GM19463 (cell line): Measurements from ENCODE around the gene FXYD2.

Source experiments
- ATAC-seq: cut with Tn5 transposase; IDR thresholded peaks from one replicate; pipeline ENCODE4 v1.9.1; 2021; ENCODE audit warnings: mild to moderate bottlenecking, moderate library complexity; ENCODE audit not compliant: unreplicated experiment

Gene FXYD2

DNA sequence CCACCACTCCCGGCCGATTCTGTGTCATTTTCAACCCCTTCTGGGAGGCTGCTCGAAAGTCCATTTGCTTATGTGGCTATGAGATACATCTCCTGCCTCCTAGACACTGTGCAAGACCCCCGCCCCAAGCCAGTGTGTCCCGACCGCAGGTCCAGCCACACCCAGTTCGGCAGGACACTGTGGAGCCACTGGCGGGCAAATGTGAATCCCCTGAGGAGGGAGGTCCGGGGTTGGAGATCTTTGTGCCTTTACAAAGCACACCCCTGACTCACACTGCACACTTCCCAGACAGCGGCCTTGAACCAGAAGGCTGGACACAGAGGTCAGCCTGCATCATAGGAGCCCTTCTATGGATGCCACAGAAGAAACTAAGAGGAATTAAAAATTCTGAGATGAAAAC, 34.5 kb upstream of the FXYD2 start:
- ATAC-seq = no peak

DNA sequence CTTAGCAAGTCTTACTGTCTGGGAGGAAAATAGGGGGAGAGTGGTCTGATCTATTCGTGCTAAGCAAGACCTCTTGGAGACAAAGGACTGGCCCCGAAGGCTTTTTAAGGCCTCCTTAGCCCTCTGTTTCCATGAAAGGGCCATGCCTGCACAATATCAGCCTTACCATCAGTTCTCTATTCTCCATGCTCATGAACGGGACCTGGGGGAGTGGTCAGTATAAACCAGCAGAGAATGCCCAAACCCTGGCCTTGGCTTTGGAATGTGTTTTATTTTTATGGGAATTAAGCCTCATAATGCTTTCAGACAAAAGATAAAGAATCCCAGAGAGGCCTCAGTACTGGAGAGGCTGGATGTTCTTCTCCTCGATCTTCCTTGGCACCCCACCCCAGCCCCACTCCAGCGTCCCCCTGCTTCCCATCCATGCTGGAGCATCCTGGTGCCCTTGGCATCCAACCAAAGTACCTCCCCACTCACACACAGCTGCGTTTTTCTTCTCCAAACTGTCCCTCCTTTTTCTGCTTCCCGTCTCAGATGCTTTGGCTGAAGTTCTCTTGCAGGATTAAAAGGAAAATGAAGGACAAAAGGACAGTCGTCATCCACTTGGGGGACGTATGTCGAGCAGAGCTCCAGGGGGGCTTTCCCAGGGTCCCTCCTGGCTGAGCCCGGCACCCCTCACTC, 33.3 kb upstream of the FXYD2 start:
- ATAC-seq = no peak

DNA sequence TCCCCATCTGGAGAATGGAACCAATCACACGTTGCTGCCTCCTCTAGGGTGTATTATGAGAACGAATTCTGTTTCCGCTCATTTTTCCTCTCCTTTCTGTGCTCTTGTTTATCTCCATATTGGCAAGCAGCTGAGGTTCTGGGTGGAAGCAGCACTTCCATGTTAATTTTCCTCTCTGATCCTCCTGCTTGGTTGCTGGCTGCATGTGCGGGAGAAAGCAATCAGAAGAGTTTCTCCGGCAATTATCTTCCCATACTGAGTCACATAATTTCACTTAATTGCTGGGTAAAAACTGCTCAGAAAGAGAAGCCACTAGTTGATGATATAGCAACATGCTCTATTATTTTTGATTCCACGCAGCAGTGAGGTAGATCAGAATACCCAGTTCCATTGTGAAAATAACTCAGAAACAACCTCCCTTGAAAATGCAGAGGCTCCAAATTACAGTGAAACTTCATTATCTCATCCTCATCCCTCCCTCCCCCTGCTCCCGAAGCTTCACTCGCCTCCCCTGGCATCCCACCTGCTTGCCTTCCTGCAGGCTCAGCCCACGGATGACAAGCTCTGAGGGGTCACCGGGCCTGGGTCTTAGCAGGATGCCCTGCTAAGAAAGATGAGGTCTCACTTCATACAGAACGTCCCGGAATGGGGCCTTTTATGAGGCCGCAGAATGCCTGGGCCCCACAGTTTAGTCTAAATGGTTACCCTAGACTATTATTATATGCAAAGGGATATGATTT, 31.5 kb upstream of the FXYD2 start:
- no peak for ATAC-seq

DNA sequence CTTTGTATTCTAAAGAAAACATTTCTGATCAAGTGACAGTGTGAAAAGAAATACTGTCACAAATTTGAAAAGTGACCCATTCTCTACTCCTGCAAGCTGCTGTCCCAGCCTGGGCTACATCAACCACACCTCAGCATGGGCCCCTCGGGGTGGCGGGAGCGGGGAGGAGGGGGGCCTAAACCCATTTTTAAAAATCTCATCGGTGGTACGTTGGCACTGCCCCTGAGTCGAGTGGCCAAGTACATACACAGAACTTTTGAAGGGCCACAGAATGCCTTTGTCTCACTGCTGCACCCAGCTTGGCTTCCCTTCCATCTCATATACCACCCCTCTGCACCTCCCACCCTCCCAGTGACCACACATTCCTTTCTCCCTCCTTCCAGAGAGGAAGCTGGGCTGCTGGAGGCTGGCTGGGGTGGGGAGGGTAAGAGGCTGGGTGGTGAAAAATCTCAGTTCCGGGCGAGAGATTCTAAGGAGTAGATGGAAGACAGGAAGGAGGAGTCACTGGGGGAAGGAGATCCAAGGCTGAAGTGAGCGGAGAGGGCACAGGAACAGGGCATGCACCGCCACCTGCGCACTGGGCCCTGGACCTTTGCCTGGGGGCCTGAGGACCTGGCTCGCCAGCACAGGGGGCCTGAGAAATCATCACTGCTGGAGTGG, 30.8 kb upstream of the FXYD2 start:
- no peak for ATAC-seq

DNA sequence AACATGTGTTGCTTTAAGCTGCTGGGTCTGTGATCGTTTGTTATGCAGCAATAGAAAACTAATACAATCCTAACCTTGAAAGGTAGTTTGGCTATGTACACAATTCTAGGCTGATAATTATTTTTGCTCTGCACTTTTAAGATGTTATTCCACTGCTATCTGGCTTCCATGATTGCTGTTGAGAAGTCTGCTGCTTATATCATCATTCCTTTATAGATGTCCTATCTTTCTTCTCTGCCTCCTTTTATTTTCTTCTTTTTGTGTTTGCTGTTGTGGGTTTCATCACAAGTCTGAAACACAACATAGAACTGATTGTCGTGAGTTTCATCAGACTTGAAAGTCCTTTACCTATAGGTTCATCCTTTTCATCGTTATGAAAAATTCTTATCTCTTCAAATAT, 27.8 kb upstream of the FXYD2 start:
- no peak for ATAC-seq

DNA sequence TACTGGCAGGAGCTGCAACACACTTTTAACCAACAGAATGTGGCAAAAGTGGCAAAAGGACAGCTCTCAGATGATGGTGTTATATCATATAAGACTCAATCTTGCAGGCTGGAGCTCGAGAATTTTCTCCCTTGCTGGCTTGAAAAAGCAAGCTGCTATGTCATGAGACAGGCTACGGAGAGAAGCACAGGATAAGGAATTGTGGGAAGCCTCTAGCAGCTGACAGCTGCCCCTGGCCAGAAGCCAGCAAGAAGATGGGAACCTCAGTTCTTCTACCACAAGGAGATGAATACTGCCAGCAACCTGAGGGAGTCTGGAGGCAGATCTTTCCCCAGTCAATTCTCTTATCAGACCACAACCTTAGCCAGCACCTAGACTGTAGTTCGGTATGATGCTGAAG, 27.3 kb upstream of the FXYD2 start:
- no peak for ATAC-seq

DNA sequence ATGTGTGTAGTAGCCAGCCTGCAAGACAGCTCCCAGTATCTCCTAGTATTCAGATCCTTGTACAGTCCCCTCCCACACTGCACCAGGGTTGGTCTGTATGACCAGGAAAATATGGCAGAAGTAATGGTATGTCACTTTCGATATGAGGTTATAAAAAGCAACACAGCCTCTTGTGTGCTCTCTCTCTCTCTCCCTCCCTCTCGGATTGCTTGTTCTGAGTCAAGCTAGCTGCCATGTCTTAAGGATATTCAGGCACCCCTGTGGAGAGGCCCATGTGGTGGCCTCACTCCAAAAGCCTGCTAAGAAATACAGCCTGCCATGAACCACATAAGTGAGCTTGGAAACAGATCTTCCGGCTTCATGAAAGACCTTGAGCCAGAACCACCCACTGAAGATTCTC, 26.6 kb upstream of the FXYD2 start:
- no peak for ATAC-seq

DNA sequence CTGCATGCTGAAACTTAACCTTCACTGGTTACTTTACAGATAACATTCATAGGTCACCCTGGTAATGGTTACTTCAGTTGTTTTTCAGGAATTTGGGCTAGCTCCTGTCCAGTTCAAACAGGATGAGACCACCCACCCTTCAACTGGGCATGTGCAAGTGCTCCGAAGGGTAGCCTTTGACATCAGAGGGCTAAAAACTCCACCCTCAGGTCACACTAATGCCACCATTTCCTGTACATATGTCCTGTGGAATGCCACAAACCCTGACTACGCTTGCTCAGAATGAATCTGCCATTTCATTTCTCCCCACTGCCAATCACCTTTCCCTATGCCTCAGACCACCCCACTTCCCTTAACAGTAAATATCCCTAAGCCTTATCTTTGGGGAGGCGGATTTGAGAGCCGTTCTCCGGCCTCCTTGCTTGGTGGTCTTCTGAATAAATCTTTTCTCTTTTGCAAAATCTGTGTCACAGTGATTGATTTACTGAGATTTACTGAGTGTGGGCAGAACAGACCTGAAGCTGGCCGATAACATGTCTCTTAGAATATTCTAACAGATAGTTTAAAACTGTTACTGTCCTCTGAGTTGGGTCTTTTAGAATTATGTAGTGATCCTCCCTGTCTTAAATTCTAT, 25.4 kb upstream of the FXYD2 start:
- no peak for ATAC-seq

DNA sequence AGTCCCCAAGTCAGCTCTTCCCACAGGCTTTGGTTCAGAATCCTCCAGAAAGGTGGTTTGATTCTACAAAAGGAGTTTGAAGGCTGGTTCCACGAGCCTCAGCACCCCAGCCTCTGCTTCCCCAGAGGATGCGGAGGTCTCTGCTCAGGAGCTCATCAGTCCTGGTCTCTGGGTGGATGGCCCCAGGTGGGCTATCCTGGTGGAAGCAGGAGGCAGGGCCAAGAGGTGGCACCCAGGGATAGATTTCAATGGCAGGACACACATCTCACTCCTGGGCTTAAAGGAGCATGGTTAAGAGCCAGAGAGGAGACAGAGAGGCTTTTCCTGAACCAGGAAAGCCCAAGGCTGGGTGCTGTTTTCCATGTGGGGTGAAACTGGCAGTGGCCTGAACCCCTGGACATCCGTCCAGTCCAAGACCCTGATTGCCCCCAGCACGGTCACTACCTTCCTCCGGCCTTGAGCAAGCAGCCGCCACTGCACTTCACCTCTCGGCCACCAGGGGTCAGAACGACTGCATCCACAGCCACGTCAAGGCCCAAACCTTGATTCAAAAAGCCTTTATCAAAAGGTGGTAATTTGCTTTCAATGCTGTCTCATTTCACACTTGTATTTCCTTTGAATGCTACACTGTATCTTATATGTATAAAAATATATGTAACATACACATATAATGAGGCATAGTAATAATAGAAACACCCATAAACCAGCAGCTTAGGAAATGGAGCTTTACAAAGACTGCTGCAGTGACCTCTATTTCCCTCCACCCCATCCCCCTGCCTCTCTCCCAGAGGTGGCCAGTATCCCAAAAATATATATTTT, 19.3 kb upstream of the FXYD2 start:
- no peak for ATAC-seq

DNA sequence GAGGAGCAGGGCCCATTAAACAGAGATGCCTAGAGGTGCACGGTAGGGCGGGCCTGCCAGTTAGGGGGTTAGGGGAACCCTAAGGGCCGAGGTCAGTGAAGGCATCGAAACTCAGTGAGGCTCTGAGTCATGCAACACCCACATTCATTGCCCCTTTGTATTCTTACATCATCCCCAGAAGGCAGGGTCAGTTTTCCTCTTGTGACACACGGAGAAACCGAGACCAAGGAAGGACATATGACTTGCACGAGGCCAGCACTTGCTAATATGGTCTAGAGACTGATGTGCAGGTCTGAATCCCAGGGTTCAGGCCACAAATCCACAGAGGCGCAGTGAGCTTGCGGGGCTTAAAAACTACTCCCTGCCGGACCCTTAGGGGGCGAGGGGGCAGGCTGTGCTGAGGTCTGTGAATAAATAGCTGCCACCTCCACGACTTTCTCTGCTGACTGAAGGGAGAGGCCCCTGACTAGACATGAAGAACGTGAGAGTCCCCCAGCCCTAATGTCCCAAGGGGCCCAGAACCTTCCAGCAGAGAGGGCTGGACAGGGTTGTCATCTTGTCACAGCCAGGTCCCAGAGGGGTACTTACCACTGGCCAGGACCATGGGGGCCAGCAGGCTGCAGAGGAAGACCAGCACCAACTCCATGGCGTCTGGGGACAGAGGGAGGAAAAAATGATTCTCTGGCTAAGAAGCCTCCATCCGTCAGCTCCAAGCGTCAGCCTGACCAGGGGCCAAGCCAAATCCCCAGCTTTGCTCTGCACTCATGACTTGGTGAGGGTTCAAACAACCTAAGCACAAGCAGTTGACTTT, 17.8 kb upstream of the FXYD2 start:
- ATAC-seq = no peak

DNA sequence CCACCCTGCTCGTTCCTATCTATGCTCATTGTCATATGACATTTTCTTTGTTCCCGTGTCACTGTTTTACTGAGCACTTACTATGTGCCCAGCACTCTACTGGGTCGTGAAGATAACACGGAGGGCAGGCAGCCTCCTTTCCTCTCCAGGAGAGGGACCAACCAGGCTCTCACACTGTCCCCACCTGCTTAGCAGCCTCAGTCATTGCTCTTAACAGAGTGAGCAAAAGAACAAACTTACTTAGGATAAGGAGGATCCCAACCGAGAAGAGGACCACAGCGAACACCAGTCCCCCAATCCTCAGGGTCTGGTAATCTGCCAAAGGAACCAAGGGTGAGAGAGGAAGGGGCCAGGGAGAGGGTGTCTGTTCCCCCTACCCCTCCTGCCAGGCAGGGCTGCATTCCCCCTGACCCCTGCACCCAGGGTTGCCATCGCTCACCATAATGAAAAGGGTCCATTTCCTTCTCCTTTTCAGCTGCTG, 17.0 kb upstream of the FXYD2 start:
- ATAC-seq = no peak

DNA sequence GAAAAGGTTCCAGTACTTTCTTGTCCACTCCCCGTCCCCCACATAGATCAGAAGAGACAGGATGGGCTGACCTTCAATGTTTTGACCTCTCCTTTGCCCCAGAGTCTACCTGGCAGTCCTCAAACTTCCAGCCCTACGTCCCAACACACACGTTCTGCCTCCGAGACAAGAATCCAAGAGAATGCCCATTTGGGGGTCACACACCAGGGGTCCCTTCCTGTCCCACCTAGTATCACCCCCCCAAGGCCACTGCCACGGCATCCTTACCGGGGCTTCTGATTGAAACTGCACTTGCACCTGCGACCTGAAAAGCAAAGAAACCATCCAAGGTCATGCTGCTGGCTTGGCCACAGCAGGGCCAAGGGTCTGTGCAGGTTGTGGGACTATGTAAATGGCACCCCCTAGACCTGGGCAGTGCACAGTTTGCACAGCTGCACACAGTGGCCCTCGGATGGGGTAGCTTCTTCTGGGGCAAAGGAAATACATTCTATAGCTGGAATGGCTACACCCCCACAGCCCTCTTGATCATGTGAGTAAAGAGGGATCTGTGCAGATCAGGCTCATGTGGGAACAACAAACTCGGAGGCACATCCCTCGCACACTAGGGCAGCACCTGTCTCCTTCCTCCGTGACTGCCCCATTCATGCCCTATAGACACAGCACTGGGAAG, 16.5 kb upstream of the FXYD2 start:
- no peak for ATAC-seq

DNA sequence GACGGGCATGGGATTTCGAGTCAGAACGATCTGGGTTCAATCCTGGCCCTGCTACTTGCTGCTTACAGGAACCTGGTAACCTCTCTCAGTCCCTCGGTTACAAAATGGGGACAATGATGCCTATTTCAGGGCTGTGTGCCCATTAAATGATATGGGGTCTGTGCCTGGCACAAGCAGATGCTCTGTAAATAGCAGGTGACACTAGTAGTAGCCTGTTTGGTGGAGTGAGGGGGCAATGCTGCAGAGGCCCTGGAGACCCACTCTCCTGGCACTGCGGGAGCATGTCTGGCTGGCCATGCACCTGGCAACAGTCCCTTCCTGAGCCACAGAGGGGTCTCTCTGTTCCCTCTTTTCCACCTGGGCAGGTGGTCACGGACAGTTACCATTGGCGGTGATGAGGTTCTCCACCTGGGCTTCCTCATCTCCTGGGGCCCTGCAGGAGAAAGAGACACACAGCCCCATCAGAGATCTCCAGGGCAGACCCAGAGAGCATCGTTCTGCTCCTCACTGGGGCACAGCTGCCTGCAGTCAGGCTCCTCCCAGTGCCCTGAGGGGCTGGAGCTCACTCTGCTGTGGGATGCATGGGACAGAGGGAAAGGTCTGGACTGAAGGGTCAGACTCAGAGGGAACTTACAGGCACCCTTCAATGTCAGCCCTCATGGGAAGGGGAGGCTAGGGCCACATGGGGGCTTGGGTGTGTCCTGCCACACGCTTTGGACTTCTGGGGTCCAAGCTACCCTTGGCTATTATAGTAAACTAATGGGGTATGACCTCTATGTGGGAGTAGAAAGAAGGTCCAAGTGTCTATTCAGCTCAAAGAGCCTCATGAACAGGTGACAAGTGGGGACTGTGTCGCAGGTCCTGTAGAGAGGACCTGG, 15.6 kb upstream of the FXYD2 start:
- ATAC-seq = no peak

DNA sequence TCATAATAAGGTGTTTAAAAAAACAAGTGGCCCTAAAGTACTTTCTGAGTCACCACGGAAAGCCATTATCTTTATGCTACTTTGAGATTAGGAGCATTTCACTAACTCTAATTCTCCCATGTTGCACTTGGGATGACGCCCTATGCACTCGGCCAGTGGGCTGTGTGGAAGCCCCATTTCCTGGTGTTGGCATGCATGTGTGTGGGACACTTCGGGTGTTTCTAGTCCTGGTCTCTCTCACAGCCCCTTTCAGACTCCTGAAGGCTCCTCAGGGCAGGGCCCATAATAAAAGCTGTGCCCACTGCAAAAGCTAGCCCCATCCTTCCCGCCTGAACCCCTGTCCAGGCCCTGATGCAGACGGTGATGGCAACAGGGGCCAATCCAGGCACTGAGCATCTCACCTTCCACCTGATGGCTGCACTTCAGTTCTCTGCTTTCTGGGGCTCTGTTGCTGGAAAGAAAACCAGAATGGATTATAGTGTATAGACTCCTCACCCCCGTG, 14.9 kb upstream of the FXYD2 start:
- ATAC-seq = no peak

DNA sequence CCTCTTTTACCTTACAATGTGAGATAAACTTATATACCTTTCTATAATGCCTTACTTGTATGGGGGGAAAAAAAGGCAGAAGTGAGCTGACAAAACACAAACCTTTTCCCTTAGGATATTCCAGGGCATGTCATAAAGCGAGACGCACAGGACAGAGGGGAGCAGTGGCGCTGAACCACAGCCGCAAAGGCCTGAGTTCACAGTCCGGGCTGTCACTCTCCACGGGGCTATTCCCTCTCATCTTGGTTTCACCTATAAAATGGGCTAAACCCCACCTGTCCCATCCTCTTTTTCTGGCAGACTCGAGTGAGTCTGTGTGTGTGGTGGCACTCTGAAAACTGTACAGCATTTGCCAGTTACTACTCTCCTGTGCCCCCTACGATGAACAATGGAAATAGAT, 14.4 kb upstream of the FXYD2 start:
- ATAC-seq = no peak

DNA sequence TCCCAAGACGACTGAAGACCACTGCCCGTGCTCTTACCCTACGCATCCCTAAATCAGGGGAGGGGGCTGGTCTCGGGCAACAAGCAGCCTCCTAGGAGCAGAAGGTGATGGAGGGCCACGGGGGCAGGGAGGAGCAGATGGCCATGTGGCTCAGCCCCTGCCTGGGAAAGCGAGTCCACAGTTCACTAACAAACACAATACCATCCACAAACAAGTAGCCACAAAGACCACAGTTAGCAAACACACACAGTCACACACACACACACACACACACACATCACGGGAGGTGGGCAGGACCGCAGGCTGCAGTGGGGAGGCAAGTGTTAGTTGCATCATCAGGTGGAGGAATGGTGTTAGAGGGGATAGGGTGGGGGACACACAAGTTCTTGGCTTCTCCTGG, 13.2 kb upstream of the FXYD2 start:
- ATAC-seq = no peak

DNA sequence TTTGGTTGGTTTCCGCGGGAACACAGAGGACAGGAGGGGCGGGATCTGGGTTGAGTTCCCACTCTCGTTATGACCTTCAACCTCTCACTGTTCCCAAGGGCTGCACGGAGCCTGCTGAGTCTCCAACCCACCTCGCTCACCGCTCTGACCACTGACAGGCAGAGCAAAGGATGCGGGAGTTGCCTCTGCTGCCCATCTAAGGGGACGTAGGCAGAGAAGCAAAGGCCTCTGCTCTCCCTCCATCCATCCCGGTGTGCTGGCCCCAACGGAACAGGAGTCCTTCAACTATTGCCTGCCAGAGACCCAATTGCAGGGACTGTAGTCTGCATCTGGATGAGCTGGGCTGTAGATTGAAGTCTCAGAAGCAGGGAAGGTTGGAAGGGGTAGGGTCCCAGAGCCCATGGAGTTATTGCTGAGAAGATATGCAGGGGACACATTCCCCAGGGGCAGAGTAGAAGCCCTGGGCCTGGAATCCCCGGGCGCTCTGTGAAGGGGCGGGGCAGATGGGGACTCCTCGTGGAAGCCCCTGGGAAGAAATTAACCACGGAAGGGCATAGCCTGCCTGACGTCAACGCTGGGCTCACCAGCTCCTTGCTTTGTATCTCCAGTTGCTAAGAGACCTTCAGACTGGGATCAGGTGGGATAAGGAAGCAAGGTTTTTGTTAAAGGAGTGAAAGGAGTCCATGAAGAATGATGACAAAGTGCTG, 12.7 kb upstream of the FXYD2 start:
- no peak for ATAC-seq
